Jurkat, Clone E6-1 (cell line): Measurements from ENCODE around the gene MRPL43.
A peak's percentile ranks its signal among the peaks of the same experiment; 100 is the strongest.
"Not testable (repeated sequence)": the region's sequence is repeated elsewhere in the genome, so short reads cannot be mapped to it uniquely, and the experiment has no call there.

Source experiments
- DNase-seq: peaks from one replicate; pipeline ENCODE4 v3.0.0-alpha.2; 2011; ENCODE audit warnings: low read depth, low spot score
- H3K4me3 ChIP-seq: 2 replicates; pipeline ENCODE4 v1.5.1; 2011; ENCODE audit warnings: mild to moderate bottlenecking, low read length, control low read depth, moderate library complexity

The MRPL43 gene

DNA sequence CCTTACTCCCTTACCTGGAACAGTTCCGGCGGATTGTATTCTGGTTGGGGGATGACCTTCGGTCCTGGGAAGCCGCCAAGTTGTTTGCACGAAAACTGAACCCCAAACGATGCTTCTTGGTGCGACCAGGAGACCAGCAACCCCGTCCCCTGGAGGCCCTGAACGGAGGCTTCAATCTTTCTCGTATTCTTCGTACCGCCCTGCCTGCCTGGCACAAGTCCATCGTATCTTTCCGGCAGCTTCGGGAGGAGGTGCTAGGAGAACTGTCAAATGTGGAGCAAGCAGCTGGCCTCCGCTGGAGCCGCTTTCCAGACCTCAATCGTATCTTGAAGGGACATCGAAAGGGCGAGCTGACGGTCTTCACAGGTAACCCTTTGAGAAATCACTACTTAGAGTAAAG, 1.8 kb upstream of the MRPL43 start:
- H3K4me3 ChIP-seq = no peak overlapping the region
- no peak for DNase-seq

GRCh38 chr10:100988166-100988565, 869 bp upstream of the MRPL43 start:
- peak overlapping the region; percentile 99 for H3K4me3 ChIP-seq

DNA sequence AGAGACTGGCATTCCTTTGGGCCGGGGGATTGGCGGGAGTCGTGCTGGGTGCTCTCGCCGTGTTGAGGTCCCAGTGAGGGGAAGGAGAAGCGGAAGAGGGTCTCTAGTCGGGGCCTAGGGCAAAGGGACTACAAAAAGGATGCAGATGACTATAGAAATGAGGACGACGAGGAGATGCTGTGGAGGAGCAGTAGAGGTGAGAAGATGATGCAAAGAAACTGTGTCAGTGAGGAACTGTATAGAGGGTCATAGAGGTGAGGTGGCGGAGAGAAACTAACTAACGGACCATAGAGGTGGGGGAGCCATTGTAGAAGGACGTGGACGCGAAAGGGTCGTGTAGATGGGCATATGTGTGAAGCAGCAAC, 370 bp upstream of the MRPL43 start:
- peak overlapping the region; percentile 99 for H3K4me3 ChIP-seq
- no peak for DNase-seq

More at GRCh38 chr10:100988166-100988565, 869 bp upstream of the MRPL43 start:
- DNase-seq = no peak

GRCh38 chr10:100986623-100986951, 710 bp downstream of the MRPL43 start:
- H3K4me3 ChIP-seq = peak overlapping the region; percentile 99
- DNase-seq = no peak

DNA sequence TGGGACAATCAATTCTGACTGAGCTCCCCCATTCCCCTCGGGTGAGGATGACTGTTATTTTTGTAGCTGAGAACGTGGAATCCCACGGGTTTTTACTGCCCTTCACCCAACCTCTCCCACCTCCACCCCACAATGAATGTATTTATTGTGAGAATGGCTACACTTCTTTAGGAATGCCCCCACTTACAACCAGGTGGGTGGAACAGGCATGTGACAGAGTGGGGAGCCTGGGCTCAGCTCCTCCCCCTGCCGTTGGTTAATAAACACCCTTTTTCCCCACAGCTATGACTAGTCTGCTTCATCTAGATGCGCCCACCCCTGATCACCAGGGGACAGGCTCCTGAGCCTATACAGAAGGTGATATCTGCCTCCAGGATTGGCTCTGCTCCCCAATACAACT, 2.0 kb downstream of the MRPL43 start:
- DNase-seq = no peak
- H3K4me3 ChIP-seq = no peak overlapping the region

- H3K4me3 ChIP-seq = no peak overlapping the region
- no peak for DNase-seq
Observed at GRCh38 chr10:100984672-100985177, 2.6 kb downstream of the MRPL43 start.

- no peak for DNase-seq
- H3K4me3 ChIP-seq = no peak overlapping the region
Observed at GRCh38 chr10:100983868-100984671, 3.2 kb downstream of the MRPL43 start.

GRCh38 chr10:100982916-100983830, 4.1 kb downstream of the MRPL43 start:
- DNase-seq = no peak
- H3K4me3 ChIP-seq = no peak overlapping the region

DNA sequence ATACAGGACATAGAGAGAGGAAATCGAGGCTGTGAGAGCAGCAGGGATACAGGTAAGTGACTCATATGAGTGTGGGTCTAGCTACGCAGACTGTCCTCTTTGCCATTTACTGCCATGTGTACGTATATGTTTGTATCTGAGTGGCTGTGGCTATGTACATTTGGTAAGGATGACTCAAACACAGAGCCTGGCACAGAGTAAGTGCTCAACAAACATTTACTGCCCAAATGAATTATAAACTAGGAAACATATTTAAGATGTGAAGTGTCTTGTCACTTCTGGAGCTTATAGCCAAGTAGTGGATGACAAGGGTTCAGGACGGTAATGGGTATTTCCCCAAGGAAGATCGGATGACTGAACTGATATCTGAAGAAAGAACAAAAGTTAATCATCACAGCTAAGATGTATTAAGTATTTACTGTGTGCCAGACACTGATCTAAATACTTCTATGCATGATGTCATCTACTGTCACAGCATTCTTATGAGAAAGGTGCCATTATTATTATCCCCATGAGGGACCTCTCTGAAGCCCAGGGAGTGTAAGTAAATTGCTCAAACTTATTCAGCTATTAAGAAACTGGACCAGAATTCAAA, 6.0 kb downstream of the MRPL43 start:
- no peak for DNase-seq

DNA sequence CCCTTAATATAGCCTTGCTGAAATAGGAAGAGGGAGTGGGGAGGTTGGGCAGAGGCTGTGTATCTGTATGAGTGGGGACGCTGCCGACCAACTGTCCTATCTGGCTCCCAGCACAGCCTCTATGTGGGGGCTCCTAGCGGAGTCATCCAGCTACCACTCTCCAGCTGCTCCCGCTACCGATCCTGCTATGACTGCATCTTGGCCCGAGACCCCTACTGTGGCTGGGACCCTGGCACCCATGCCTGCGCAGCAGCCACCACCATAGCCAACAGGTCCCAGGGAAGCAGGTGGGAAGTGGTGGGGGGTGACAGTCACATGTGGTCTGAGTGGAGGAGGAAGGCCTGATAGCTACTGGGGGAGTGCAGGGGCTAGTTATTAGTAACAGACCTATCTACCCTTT, 6.6 kb downstream of the MRPL43 start:
- DNase-seq = no peak
- H3K4me3 ChIP-seq = no peak overlapping the region

More for the DNA sequence above, 6.0 kb downstream of the MRPL43 start:
- H3K4me3 ChIP-seq = no peak overlapping the region

DNA sequence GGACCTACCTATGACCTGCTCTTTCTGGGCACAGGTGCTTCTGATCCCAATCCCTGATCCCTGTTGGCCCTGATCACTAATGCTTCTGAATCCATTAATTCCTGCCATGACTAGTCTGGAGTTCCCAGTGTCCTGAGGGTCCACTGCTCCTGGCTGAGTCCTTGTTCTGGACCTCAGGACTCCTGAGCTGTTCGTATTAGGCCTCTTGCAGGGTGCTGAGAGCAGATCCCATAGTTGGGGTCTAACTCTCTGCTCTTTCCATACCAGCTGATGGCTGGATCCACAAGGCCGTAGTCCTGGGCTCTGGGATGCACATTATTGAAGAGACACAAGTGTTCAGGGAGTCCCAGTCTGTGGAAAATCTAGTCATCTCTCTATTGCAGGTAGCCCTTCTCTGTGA, 7.0 kb downstream of the MRPL43 start:
- no peak for DNase-seq
- no peak overlapping the region for H3K4me3 ChIP-seq

- no peak for DNase-seq
- H3K4me3 ChIP-seq = no peak overlapping the region
Observed at GRCh38 chr10:100979791-100980272, 7.5 kb downstream of the MRPL43 start.

DNA sequence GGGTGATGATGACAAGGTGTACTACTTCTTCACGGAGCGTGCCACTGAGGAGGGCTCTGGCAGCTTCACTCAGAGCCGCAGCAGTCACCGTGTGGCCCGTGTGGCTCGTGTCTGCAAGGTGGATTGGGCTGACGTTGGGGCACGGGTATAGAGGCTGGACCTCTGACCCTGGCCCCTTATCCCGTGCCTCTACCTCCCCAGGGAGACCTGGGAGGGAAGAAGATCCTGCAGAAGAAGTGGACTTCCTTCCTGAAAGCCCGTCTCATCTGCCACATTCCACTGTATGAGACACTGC, 8.4 kb downstream of the MRPL43 start:
- H3K4me3 ChIP-seq = no peak overlapping the region
- no peak for DNase-seq

GRCh38 chr10:100978121-100978900, 9.0 kb downstream of the MRPL43 start:
- no peak for DNase-seq
- H3K4me3 ChIP-seq = no peak overlapping the region

DNA sequence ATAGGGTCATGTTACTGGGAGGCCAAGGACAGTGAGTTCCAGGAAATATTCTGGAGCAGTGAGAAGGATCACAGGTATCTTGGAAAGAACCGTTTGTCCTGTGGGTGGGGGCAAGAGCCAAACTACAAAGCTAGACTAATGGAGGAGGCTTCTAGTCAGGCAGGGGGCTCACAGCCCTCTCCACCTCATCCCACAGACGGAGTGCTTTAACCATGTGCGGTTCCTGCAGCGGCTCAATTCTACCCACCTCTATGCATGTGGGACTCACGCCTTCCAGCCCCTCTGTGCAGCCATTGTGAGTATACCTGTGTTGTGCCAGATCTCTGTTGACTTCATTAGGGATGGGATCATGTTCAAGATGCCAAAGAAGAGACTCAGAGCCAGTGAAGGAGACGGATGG, 9.9 kb downstream of the MRPL43 start:
- no peak overlapping the region for H3K4me3 ChIP-seq
- DNase-seq = no peak

DNA sequence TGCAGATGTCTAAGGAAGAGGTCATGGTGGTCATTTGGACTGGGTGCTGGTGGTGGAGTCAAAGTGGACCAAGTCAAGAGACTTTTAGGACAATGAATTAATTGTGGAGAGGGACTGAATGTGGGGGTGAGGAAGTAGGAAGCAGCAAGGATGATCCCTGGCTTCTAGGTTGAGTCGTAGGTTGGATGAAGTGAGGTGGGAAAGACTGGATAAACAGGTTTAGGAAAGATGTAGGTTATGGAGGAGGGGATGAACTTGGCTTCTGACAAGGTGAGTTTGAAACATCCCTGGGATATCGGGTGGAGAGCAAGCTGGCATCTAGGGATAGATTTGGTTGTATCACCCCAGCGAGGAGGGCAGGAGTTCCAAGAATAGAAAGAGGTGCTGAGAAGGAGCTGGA, 10.4 kb downstream of the MRPL43 start:
- no peak for DNase-seq
- no peak overlapping the region for H3K4me3 ChIP-seq

DNA sequence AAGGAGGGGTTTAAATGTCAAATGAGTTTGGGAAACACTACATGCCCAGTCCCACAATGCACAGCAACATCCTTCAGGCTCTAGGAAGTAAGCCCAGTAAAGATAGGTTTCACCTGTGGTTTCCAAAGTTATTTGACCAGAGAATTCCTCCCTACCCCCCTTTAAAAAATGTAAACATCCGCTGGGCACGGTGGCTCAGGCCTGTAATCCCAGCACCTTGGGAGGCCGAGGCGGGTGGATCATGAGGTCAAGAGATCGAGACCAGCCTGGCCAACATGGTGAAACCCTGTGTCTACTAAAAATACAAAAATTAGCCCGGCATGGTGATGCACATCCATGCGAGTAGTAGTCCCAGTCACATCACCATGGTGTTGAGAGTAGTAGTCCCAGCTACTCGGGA, 11.9 kb downstream of the MRPL43 start:
- DNase-seq = not testable (repeated sequence)

GRCh38 chr10:100972904-100973535, 14.3 kb downstream of the MRPL43 start:
- no peak overlapping the region for H3K4me3 ChIP-seq
- no peak for DNase-seq

More for the DNA sequence above, 11.9 kb downstream of the MRPL43 start:
- H3K4me3 ChIP-seq = not testable (repeated sequence)
